DOHH2 (cell line): ENCODE results near the gene MTHFSD.

Experiments used
- CTCF ChIP-seq: fragments of 200-600 bp; sonication (generic); IDR thresholded peaks from one replicate; pipeline ENCODE4 v1.5.1; 2014; ENCODE audit warnings: antibody characterized with exemption, mild to moderate bottlenecking, low read depth, low read length; ENCODE audit not compliant: poor library complexity, severe bottlenecking
- EZH2phosphoT487 ChIP-seq: fragments of 200-600 bp; sonication (generic); IDR thresholded peaks from 2 replicates; pipeline ENCODE4 v1.6.1; 2017; ENCODE audit warnings: borderline replicate concordance, mild to moderate bottlenecking, antibody characterized with exemption, low read length, moderate library complexity, mixed read lengths

GRCh38 chr16:86541560-86541959 lies 13.5 kb downstream of the MTHFSD start:
- TF ChIP-seq CTCF (no peak), EZH2phosphoT487 (no peak)
